H1 (cell line): ENCODE measurements around the gene SERPINB6. TPM values are rescaled to one million over a fixed set of nuclear protein-coding genes. Genes with fewer than 3 reads are reported as not detected.

ENCODE experiments used
- BCL11A ChIP-seq, 2 experiments: IDR thresholded peaks; one replicate each; pipeline ENCODE4 v1.6.1; 2011; ENCODE audit warnings: low read depth in 2 of 2, low read length in 2 of 2, mild to moderate bottlenecking in 2 of 2
- GTF2F1 ChIP-seq: IDR thresholded peaks from 2 replicates; pipeline ENCODE4 v1.6.1; 2012; ENCODE audit warnings: low read depth, low read length, improper control_type of control experiment, borderline replicate concordance
- RBBP5 ChIP-seq: IDR thresholded peaks from 2 replicates; pipeline ENCODE4 v1.7.1; 2012; ENCODE audit warnings: low read depth, mild to moderate bottlenecking, inconsistent platforms, low read length, moderate library complexity, borderline replicate concordance
- SUZ12 ChIP-seq: fragments of 200-600 bp; sonication (generic); IDR thresholded peaks from 2 replicates; pipeline ENCODE4 v1.6.1; 2012; ENCODE audit warnings: mild to moderate bottlenecking, inconsistent platforms, low read length, moderate library complexity, mixed read lengths
- TCF12 ChIP-seq: IDR thresholded peaks from 2 replicates; pipeline ENCODE4 v1.6.1; 2011; ENCODE audit warnings: low read depth, mild to moderate bottlenecking, low read length
- polyA plus RNA-seq, 7 experiments: library from polyadenylated mRNA; depleted of rRNA in 3 of 7; stranded (reverse) in 5 of 7; unstranded in 2 of 7; fragments of >200 nt in 5 of 7; fragments of 200-250 nt in 2 of 7; gene quantifications; 1 replicate in 5 of 7; 2 replicates in 1 of 7; 4 replicates in 1 of 7; pipeline versions ENCODE4 v1.2.1 to v1.2.3, GENCODE V29; 2011 to 2013; ENCODE audit warnings: missing spikeins in 2 of 7, mixed read lengths in 2 of 7
- total RNA-seq: library from RNA; stranded (reverse); fragmentation: NEBNext Ultra II Directional; extraction: Animal tissue kit (Norgen Biotek cat#: 25700); gene quantifications from 2 replicates; pipeline ENCODE4 v1.2.1, GENCODE V29; 2021

The SERPINB6 gene
- total and polyA plus RNA-seq, 2 of the 8 experiments (the other 6 are each of a cell fraction or from before 2014, with no cell fraction given), result 27.2 to 29.4 TPM

DNA sequence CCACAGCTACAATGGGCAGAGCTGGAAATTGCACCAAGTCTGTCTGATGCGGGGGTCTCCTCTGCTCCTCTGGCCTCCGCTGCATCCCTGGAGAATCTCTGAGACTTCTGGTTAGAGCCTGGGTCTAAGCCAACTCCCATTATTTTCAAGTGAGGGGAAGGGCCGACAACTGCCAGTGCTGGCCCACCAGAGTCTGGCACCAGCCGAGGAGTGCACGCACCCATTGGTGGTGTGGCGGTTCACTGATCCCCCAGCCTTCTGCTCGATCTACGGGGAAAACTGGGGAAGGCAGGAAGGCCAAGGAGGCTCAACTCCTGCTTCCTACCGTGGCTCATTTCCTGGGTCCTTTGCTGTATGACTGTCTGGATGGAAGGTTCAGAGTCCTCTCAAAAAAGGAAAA is 34.5 kb upstream of the SERPINB6 start (continued):
- TF ChIP-seq GTF2F1 (no peak), RBBP5 (no peak), TCF12 (no peak), BCL11A (IDR thresholded peaks at IDR 0.05; ENCODE audit: low read depth in 2 of 2, low read length in 2 of 2) (no peak), SUZ12 (no peak)
- TF ChIP-seq, all 59 proteins: peak for 0
